ENCODE measurements around the gene CASKIN1. TPM values are rescaled to one million over a fixed set of nuclear protein-coding genes. Genes with fewer than 3 reads are reported as not detected.

Gene CASKIN1
- polyA plus RNA-seq, 3 donors = not detected

DNA sequence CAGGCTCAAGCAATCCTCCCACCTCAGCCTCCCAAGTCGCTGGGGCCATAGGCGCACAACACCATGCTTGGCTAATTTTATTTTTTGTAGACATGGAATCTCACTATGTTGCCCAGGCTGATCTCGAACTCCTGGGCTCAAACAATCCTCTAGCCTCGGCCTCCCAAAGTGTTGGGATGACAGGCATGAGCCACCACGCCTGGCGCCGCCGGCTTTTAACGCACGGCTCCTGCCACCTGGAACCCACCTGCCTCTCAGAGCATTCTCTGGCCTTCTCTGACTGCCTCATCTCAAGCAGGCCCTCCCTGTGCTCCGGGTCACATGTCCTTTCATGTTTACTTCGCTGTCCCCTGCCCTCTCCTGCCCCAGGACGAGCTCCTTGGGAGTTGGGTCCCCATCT lies 10.3 kb downstream of the CASKIN1 start:
- Mint-ChIP-seq H3K4me1 (no peaks in the 10 kb centered on the region), H3K36me3 (no peaks in the 10 kb centered on the region), H3K27ac (peak overlapping the region in 1 of 7 donors; percentile 16), H3K4me3 (no peak overlapping the region), H3K27me3 (ENCODE audit: low read depth in 3 of 3) (peaks cover 2 to 6% (median 4%) of the 10 kb centered on the region in 3 donors), H3K9me3 (peaks cover 0 to 2% (median 0%) of the 10 kb centered on the region in 7 donors)
- no peak overlapping the region for H3K4me3 ChIP-seq (replicated peaks in 1 of 3; ENCODE audit: low read depth in 2 of 3, low read length in 3 of 3)
- no peak overlapping the region for H2AFZ ChIP-seq (ENCODE audit: insufficient read depth, low read depth, low read length, poor library complexity, severe bottlenecking)
- no peaks in the 10 kb centered on the region for H3K79me2 ChIP-seq (ENCODE audit: insufficient read depth, low read length)
- no peaks in the 10 kb centered on the region for H3K4me1 ChIP-seq (ENCODE audit: control insufficient read depth in 1 of 2, insufficient read depth in 2 of 2, low read length in 2 of 2)
- no peaks in the 10 kb centered on the region for H3K9me3 ChIP-seq (replicated peaks in 1 of 2; ENCODE audit: control insufficient read depth in 1 of 2, insufficient read depth in 1 of 2, low read length in 2 of 2)
- no peak for TF ChIP-seq CTCF (IDR thresholded peaks at IDR 0.05)
- H4K20me1 ChIP-seq (ENCODE audit: insufficient read depth, low read length) = no peaks in the 10 kb centered on the region
- WGBS (ENCODE audit: insufficient coverage) = 92% methylated on average over 13 of the region's 13 CpGs
- H3K36me3 ChIP-seq (replicated peaks in 1 of 2; ENCODE audit: control insufficient read depth in 1 of 2, insufficient read depth in 2 of 2, low read length in 2 of 2) = no peaks in the 10 kb centered on the region
- no peaks in the 10 kb centered on the region for H3K27me3 ChIP-seq (ENCODE audit: control insufficient read depth in 2 of 2, insufficient read depth in 2 of 2, low read length in 2 of 2)
- no peak overlapping the region for H3K4me2 ChIP-seq (replicated peaks; ENCODE audit: extremely low read depth, low read length, poor library complexity, severe bottlenecking)
- no peak for DNase-seq
- intact Hi-C loops (cut with micrococcal nuclease) = no loop called here
- no peak overlapping the region for H3K27ac ChIP-seq (ENCODE audit: low read depth in 1 of 2, low read length in 2 of 2)
- no peak overlapping the region for H3K9ac ChIP-seq (ENCODE audit: insufficient read depth, low read length, poor library complexity, severe bottlenecking)

DNA sequence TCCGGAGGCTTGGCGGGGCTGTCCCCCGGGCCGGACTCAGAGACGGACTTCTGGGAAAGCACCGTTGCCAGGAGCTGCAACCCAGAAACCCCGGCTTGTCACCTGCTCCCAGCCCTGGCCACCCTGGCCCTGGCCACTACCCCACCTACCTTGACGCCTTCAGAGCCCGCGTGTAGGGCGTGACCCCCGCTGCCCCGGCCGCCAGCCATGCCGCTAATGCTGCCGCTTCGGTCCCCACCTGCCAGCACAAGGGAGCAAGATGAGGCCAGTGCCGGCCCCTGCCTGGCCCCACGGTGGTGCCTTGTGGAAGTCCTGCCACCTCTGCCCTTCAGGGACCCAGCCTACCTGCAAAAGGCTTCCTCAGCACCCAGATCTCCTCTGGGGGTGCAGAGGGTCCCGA lies 11.4 kb downstream of the CASKIN1 start:
- Histone ChIP-seq H3K9me3 (replicated peaks in 1 of 2; ENCODE audit: control insufficient read depth in 1 of 2, insufficient read depth in 1 of 2, low read length in 2 of 2) (no peaks in the 10 kb centered on the region), H3K79me2 (ENCODE audit: insufficient read depth, low read length) (no peaks in the 10 kb centered on the region), H4K20me1 (ENCODE audit: insufficient read depth, low read length) (no peaks in the 10 kb centered on the region), H3K36me3 (replicated peaks in 1 of 2; ENCODE audit: control insufficient read depth in 1 of 2, insufficient read depth in 2 of 2, low read length in 2 of 2) (no peaks in the 10 kb centered on the region), H3K27me3 (ENCODE audit: control insufficient read depth in 2 of 2, insufficient read depth in 2 of 2, low read length in 2 of 2) (no peaks in the 10 kb centered on the region), H3K4me1 (ENCODE audit: control insufficient read depth in 1 of 2, insufficient read depth in 2 of 2, low read length in 2 of 2) (no peaks in the 10 kb centered on the region), H3K4me3 (replicated peaks in 1 of 3; ENCODE audit: low read depth in 2 of 3, low read length in 3 of 3) (no peak overlapping the region), H3K4me2 (replicated peaks; ENCODE audit: extremely low read depth, low read length, poor library complexity, severe bottlenecking) (no peak overlapping the region), H3K27ac (ENCODE audit: low read depth in 1 of 2, low read length in 2 of 2) (no peak overlapping the region), H2AFZ (ENCODE audit: insufficient read depth, low read depth, low read length, poor library complexity, severe bottlenecking) (no peak overlapping the region), H3K9ac (ENCODE audit: insufficient read depth, low read length, poor library complexity, severe bottlenecking) (no peak overlapping the region)
- DNase-seq = no peak
- intact Hi-C loops (cut with micrococcal nuclease) = no loop called here
- H3K9me3 Mint-ChIP-seq = peaks cover 0 to 2% (median 0%) of the 10 kb centered on the region in 7 donors
- no peak overlapping the region for H3K4me3 Mint-ChIP-seq
- no peaks in the 10 kb centered on the region for H3K4me1 Mint-ChIP-seq
- WGBS (ENCODE audit: insufficient coverage) = 94% methylated on average over 20 of the region's 20 CpGs
- peaks cover 2 to 5% (median 2%) of the 10 kb centered on the region in 3 donors for H3K27me3 Mint-ChIP-seq (ENCODE audit: low read depth in 3 of 3)
- no peak overlapping the region for H3K27ac Mint-ChIP-seq
- H3K36me3 Mint-ChIP-seq = no peaks in the 10 kb centered on the region
- TF ChIP-seq CTCF (IDR thresholded peaks at IDR 0.05) = no peak

All from CD14-positive monocyte (primary cell).